RWPE2 (cell line): ENCODE data around the gene LAP3.

Experiments
- ATAC-seq: fragments of 200-7000 bp; cut with Tn5 transposase; 3 replicates; pipeline ENCODE4 v1.9.1; 2021; ENCODE audit warnings: low read depth
- DNase-seq: peaks from one replicate; pipeline ENCODE4 v3.0.0-alpha.2; 2020; ENCODE audit warnings: low spot score
- H3K27ac ChIP-seq: fragments of 450-650 bp; 2 replicates; pipeline ENCODE4 v1.5.1; 2017; ENCODE audit warnings: mild to moderate bottlenecking; ENCODE audit not compliant: poor library complexity, severe bottlenecking
- H3K27me3 ChIP-seq: fragments of 250-450 bp; sonication (Bioruptor Pico); 2 replicates; pipeline ENCODE4 v1.5.1; 2021; ENCODE audit warnings: mild to moderate bottlenecking, moderate library complexity; ENCODE audit not compliant: insufficient read depth, poor library complexity, severe bottlenecking
- H3K36me3 ChIP-seq: fragments of 250-450 bp; sonication (Bioruptor Pico); 2 replicates; pipeline ENCODE4 v1.5.1; 2020; ENCODE audit warnings: low read depth, mild to moderate bottlenecking, moderate library complexity
- H3K4me1 ChIP-seq: fragments of 250-450 bp; sonication (Bioruptor Pico); 2 replicates; pipeline ENCODE4 v1.5.1; 2021; ENCODE audit warnings: mild to moderate bottlenecking, moderate library complexity; ENCODE audit not compliant: insufficient read depth, poor library complexity, severe bottlenecking
- H3K4me3 ChIP-seq: fragments of 250-450 bp; sonication (Bioruptor Pico); 2 replicates; pipeline ENCODE4 v1.5.1; 2021; ENCODE audit warnings: mild to moderate bottlenecking, moderate library complexity; ENCODE audit not compliant: severe bottlenecking
- H3K9me3 ChIP-seq: fragments of 250-450 bp; sonication (Bioruptor Pico); 2 replicates; pipeline ENCODE4 v1.5.1; 2021; ENCODE audit warnings: mild to moderate bottlenecking, moderate library complexity; ENCODE audit not compliant: severe bottlenecking
- TF ChIP-seq, protein P1 (sequence below): fragments of 450-650 bp; IDR thresholded peaks from one replicate; pipeline ENCODE4 v1.5.1; 2017; ENCODE audit warnings: mild to moderate bottlenecking, moderate library complexity; ENCODE audit not compliant: poor library complexity, severe bottlenecking

The LAP3 gene

DNA sequence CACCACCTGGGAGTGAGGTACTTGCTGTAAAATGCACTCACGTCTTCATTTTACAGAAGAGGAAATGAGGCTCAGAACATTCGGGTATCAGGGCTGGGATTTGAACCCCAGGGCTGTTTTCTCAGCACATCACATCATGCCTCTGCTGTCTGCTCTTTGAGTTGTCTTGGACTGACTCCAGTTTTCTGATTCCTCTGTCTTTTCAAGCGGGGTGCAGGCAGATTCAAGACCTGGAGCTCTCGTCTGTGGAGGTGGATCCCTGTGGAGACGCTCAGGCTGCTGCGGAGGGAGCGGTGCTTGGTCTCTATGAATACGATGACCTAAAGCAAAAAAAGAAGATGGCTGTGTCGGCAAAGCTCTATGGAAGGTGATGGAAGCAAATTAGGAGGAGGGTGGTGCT lies 6.3 kb downstream of the LAP3 start:
- Histone ChIP-seq H3K4me1 (peaks cover 4% of the 10 kb centered on the region), H3K36me3 (peaks cover 65% of the 10 kb centered on the region), H3K4me3 (no peak overlapping the region), H3K27ac (no peak overlapping the region), H3K9me3 (no peaks in the 10 kb centered on the region), H3K27me3 (no peaks in the 10 kb centered on the region)
- DNase-seq (no peak), ATAC-seq (no peak)
- TF ChIP-seq, protein P1, sequence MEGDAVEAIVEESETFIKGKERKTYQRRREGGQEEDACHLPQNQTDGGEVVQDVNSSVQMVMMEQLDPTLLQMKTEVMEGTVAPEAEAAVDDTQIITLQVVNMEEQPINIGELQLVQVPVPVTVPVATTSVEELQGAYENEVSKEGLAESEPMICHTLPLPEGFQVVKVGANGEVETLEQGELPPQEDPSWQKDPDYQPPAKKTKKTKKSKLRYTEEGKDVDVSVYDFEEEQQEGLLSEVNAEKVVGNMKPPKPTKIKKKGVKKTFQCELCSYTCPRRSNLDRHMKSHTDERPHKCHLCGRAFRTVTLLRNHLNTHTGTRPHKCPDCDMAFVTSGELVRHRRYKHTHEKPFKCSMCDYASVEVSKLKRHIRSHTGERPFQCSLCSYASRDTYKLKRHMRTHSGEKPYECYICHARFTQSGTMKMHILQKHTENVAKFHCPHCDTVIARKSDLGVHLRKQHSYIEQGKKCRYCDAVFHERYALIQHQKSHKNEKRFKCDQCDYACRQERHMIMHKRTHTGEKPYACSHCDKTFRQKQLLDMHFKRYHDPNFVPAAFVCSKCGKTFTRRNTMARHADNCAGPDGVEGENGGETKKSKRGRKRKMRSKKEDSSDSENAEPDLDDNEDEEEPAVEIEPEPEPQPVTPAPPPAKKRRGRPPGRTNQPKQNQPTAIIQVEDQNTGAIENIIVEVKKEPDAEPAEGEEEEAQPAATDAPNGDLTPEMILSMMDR = no peak

DNA sequence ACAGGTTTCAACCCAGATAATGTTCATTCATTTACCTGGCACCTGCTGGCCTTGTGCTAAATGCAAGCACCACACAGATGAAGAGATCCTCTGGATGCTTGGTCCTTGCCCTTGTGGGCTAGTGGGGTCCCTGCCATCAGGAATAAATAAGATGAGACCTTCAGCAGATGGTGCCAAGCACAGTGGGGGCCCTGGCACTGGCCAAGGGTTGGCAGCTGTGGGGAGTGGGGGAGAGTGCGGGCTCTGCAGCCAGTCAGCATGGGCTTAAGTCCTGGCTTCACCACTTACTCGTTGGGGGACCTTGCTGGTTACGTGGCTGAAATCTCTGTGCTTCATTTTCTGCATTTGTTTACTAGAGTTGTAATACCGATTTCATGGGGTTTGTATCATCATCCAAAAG lies 6.9 kb downstream of the LAP3 start:
- Histone ChIP-seq H3K27me3 (no peaks in the 10 kb centered on the region), H3K9me3 (no peaks in the 10 kb centered on the region), H3K4me1 (no peaks in the 10 kb centered on the region), H3K4me3 (no peak overlapping the region), H3K27ac (no peak overlapping the region), H3K36me3 (peaks cover 71% of the 10 kb centered on the region)
- no peak for ATAC-seq
- DNase-seq = no peak
- TF ChIP-seq, protein P1 = no peak

DNA sequence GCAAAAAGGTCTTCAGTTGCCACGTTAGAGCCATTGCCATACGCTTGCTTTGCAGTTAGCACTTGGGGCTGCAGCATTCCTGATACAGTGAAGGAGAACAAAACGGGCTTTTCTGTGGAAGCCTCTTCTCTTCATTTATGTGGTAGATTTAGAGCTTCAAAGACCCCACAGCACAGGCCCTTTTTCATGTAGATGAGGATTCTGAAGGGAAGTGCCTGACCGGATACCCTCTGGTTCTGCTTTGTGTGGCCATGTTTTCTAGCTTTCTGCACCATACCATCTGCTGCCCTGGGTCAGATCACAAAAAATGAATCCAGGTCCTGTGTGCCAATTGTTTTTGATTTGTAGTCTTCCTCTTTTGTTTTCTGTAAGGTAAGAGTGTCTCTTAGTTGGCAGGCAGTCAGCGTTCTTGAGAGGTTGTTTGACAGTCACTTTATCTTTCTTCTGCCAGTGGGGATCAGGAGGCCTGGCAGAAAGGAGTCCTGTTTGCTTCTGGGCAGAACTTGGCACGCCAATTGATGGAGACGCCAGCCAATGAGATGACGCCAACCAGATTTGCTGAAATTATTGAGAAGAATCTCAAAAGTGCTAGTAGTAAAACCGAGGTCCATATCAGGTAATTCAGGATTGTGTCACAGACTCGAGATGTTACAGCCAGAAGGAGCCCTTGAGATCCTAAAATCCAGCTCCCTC lies 7.7 kb downstream of the LAP3 start:
- Histone ChIP-seq H3K36me3 (peaks cover 74% of the 10 kb centered on the region), H3K4me1 (no peaks in the 10 kb centered on the region), H3K4me3 (no peak overlapping the region), H3K27me3 (no peaks in the 10 kb centered on the region), H3K27ac (no peak overlapping the region), H3K9me3 (no peaks in the 10 kb centered on the region)
- no peak for ATAC-seq
- TF ChIP-seq, protein P1 = no peak
- no peak for DNase-seq

DNA sequence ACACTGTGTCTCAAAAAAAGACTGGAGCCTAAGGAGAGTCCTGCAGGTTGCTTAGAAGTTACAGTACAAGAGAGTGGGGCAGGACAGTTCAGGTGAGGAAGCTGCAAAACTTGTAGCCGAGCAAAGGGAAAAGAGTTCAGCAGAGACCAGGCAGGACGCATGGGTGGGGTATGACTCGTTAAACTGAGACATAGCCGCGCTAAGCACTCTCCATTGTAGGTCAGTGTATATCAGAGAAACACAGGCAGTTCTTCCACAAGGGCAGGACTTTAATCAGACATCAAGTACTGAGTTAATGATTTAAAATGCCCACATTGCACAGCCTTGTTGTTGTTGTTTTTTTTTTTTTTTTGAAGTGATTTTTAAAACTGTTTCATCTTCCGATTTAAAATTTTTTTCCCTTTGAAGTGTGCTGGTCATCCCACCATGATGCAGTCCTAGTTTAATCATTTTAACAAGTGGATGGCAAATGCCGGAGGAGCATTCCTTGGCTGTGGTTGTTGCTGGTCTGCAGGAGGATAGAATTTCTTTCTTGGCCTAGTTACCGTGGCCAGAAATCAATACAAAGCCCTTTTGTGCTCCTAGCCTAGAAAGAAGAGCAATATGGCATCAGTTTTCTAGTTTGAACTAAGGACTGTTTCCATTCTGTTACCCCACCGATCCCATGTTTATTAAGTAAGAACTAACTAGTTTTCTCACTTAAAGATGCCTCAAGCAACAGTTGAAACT lies 10.3 kb downstream of the LAP3 start:
- H3K27ac ChIP-seq = no peak overlapping the region
- no peaks in the 10 kb centered on the region for H3K9me3 ChIP-seq
- ATAC-seq = no peak
- H3K4me3 ChIP-seq = no peak overlapping the region
- TF ChIP-seq, protein P1 = no peak
- no peak for DNase-seq
- peaks cover 74% of the 10 kb centered on the region for H3K36me3 ChIP-seq
- no peaks in the 10 kb centered on the region for H3K4me1 ChIP-seq
- no peaks in the 10 kb centered on the region for H3K27me3 ChIP-seq

DNA sequence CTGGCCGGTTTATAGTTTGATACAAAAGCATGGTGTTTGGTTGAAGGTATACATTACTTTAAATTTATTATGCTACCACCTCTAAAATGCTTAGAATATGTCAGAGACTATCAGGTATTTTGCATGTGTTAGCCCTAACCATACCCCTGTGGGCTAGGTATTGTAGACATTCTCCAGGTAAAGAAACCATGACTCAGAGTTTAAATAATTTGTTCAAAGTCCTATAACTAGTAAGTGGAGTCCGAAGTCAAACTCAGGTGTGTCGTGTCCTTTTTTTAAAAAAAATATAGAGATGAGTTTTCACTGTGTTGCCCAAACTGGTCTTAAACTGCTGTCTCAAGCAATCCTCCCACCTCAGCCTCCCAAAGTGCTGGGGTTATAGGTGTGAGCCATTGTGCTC lies 12.4 kb downstream of the LAP3 start:
- DNase-seq (no peak), ATAC-seq (no peak)
- no peaks in the 10 kb centered on the region for H3K4me1 ChIP-seq
- peaks cover 63% of the 10 kb centered on the region for H3K36me3 ChIP-seq
- no peak overlapping the region for H3K4me3 ChIP-seq
- no peak overlapping the region for H3K27ac ChIP-seq
- TF ChIP-seq, protein P1 = no peak
- no peaks in the 10 kb centered on the region for H3K9me3 ChIP-seq
- no peaks in the 10 kb centered on the region for H3K27me3 ChIP-seq
